Forelimb muscle (tissue), 1 donor: ENCODE results near the gene STRIP1. TPM values are rescaled to one million over a fixed set of nuclear protein-coding genes. Genes with fewer than 3 reads are reported as not detected.
"Not testable (repeated sequence)": the region's sequence is repeated elsewhere in the genome, so short reads cannot be mapped to it uniquely, and the experiment has no call there.

Source experiments
- DNase-seq: peaks from one replicate; pipeline ENCODE4 v3.0.0-alpha.2; 2013; ENCODE audit warnings: low read depth
- polyA plus RNA-seq: library from polyadenylated mRNA; unstranded; fragments of 120-200 nt; gene quantifications from one replicate; pipeline ENCODE4 v1.2.1, GENCODE V29; 2013; ENCODE audit not compliant: insufficient read length

The STRIP1 gene
- polyA plus RNA-seq, 1 donor: 30.5 TPM

DNA sequence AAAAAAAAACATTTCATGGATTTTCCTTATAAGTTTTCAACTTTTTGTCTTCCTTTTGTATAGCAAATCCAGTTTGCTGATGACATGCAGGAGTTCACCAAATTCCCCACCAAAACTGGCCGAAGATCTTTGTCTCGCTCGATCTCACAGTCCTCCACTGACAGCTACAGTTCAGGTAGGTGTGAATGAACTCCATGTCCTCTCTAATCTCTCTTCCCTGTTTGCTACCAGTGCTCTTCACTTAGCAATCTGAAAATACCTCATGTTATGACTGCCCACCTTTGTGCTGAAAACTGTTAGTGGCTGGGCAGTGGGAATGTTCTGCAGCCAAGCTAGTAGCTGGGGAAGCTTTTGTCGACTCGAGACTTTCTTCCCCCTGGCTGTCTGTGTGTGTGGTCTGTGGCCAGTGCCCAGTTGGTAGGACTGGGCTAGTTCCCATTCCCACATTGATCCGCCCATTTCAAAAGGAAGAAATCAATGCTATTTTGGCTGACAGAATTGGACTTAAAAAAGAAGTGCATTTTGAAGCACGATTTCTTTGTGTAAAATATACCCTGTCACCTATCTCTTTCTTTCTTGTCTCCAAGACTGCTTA lies 25.4 kb upstream of the STRIP1 start:
- no peak for DNase-seq

DNA sequence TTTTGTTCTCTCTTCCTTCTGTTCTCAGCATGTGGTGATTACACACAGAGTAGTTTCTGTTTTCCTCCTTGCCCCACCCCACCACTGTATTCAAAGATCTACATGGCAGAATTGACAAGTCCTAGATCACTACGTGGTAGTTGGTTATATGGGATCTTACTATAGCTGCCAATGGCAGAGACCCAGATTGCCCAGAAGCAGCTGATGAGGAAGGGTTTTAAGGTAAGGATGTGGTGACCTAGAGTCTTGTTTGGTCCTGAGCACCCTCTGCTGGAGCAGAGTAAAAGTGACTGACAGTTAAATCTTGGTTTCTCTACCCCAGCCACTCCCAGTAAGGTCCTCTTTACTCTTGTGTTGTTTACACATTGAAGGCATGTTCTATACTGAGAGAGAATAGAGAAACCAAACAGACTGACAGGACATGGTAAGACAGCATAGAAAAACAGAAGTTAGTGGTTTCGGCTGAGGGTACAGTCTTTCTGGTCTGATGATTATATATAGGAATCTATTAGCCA lies 22.8 kb upstream of the STRIP1 start:
- DNase-seq: no peak

- no peak for DNase-seq
Measured at GRCh38 chr1:110012100-110012780, 22.2 kb upstream of the STRIP1 start.

DNA sequence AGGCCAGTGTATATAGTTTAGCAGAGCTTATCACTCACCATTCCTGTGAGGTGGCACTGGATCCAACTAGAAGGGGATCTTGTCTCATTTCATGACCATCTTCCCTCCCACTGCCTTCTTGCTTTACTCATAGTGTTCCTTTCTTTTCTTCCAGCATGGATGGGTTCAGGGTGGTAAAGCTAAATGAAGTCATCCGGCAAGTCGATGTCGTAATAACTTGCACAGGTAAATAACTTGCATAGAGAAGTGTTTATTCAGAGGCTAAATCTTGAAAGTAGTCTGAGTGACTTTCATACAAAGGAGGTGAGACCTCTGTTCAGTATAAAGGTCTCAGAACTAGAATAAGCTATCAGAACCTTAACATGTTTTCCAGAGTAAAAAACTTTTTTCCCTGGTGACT lies 16.6 kb upstream of the STRIP1 start:
- DNase-seq: no peak

GRCh38 chr1:110018396-110018795 lies 16.0 kb upstream of the STRIP1 start:
- DNase-seq: no peak

GRCh38 chr1:110019770-110020169 lies 14.7 kb upstream of the STRIP1 start:
- DNase-seq: no peak

- DNase-seq: no peak
Measured at GRCh38 chr1:110021285-110021684, 13.1 kb upstream of the STRIP1 start.

DNA sequence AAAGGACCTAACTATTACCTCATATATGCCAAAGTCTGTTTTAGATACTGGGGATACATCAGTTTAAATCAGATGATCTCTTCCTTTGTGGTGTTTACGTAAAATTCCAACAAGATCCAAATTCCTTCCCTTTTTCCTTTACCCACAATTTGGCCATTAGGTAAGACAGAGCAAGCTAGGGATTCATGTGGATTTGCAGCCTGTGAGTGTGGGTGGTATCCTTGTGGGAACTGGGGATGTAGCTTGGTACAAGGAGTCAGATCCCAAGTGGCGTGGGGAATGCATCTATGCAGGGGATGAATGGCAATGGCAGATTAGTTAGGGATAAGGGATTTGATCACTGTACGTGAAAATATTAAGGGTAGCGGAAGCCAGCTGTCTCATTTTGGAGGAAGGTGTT lies 9.8 kb upstream of the STRIP1 start:
- DNase-seq: no peak

GRCh38 chr1:110030687-110031086 lies 3.7 kb upstream of the STRIP1 start:
- DNase-seq: not testable (repeated sequence)

DNA sequence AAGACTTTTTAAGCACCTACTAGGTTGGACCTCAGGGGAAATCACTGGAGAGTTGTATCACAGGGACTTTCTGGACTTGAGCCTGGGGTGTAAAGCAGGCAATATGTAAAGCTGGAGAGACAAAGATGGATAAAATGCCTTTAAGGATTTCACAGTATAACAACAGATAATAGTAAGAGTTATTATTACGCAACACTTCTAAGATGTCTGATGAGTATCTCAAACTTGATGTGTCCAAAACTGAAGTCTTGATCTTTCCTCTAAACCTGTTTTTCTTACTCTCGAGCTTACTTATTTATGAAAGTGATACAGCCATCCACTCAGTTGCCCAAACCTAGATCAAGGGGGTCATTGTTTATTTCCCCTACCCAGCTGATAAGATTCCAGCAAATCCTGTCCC lies 2.1 kb upstream of the STRIP1 start:
- DNase-seq: no peak

GRCh38 chr1:110033421-110033820 lies 1.0 kb upstream of the STRIP1 start:
- DNase-seq: no peak

- DNase-seq: no peak
Measured at GRCh38 chr1:110034040-110034450, 379 bp upstream of the STRIP1 start.

GRCh38 chr1:110035236-110035752 lies 870 bp downstream of the STRIP1 start:
- no peak for DNase-seq

DNA sequence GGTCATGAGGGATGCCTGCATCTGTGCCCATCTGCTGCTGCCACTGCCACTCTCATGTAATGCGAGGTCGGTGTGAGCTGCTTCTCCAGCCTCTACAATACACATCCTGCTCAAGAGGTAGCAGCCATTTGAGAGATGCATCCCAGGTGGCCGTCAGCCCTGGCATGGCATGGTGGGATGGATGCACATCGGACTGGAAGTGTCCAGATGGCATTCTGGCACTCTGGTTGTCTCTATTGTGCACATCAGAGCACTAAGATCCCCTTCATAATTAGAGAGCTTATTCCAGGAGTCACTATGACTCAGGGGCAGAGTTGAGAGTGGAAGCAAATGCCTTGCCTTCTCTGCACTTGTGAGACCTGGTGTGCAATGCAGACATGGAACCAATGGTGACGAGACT lies 3.8 kb downstream of the STRIP1 start:
- DNase-seq: no peak

- no peak for DNase-seq
Measured at GRCh38 chr1:110039641-110040040, 5.2 kb downstream of the STRIP1 start.

DNA sequence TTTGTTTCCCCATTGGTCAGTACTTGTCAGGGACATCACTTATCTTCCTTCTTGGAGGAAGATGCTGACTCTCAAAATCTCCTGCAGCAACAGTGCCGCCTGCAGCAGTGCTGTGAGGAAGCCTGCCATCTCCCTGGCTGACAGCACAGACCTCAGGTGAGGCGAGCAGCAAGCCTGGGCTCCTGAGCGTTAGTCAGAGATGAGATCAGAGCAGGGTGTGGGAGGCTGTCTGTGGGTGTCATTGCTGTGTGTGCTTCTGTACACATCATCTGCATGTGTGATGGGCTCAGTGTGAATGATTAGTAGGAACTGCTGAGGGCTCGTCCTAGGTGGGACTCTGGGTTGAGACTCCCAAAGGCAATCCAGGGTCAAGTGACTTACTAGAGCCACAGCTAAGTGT lies 6.1 kb downstream of the STRIP1 start:
- no peak for DNase-seq

DNA sequence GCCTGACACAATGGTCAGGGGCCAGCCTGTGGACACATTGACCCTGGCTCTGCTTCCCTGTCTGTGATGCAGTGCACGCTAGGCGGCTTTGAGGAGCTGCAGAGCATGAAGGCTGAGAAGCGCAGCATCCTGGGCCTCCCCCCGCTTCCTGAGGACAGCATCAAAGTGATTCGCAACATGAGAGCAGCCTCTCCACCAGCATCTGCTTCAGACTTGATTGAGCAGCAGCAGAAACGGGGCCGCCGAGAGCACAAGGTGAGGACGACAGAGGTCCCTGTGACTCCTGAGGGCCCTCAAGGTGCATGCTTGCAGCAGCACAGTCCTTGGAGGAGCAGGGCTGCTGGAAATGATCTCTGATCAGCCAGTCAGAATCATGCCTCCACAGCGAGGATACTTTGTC lies 8.6 kb downstream of the STRIP1 start:
- DNase-seq: no peak

GRCh38 chr1:110047463-110047862 lies 13.0 kb downstream of the STRIP1 start:
- DNase-seq: no peak

DNA sequence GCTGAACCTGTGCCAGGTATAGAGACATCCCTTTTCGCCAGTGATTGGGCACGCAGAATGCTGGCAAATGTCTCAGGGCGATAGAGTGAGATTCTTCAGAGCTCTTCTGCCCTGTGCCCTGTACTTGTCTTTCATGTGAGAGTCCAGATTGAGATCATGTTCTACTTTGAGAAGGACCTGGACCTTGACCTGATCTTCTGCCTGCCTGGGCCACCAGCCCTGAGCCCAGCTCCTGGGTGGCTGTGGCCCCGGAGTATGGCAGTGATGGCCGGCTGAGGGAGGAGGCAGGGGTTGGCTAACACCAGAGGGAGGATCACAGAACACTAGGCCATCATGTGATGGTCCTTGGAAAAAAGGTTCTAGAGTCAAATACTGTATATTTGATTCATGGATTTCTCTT lies 13.8 kb downstream of the STRIP1 start:
- no peak for DNase-seq

DNA sequence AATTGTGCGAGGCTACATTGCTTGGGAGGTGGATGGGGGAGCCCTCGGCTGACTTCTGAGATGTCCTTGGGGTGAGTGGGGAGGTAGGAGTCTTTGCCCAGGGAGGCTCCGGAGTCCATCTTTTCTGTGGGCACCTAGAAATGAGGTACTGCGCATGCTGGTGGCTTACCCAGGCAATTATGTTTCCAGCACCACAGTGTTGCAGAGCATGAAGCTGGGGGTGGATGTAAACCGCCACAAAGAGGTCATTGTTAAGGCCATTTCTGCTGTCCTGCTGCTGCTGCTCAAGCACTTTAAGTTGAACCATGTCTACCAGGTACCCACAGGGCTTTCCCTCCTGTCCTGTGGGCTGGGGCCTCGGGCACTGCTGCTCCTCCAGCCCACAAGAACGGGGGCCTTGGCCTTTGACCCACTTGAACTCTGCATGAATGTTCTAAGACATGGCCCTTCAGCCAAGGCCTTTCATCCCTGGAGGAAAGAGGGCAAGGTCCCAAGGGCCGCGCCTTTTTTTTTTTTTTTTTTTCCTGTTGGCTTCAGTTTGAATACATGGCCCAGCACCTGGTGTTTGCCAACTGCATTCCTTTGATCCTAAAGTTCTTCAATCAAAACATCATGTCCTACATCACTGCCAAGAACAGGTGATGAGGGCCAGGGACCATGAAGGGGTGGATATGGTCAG lies 14.6 kb downstream of the STRIP1 start:
- no peak for DNase-seq

DNA sequence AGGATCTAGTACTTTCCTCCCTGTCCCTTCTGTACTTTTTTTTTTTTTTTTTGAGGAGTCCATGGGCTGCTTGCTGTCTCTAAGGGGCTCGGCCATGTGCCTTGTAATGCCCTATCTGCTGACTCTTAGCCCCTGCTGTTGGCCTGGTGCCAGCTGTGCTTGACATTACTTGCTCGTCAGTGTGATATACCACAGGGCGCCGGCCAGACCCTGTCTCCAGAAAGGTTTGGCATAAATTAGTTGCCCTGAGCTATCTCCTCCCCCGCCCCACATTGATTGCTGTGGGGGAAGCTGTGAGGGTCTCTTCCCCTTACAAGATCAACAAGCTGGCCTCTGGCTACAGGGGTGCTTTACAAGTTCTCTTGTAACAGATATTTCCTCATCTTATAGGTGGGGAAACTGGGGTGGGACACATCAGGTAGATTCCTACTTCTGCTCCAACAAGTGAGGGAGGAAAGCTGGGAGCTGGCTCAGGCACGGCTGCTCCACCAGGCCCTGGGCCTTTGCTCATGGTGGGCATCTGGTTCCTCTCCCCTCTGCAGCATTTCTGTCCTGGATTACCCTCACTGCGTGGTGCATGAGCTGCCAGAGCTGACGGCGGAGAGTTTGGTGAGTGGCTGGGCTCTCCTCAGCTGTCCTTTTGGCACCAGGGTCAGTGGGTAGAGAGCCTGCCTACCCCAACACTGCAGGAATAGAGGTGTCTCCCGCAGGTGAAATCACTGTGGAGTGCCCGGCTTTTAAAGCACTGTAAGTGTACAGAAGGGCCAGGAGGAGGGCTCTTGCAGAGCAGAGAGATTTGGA lies 15.6 kb downstream of the STRIP1 start:
- no peak for DNase-seq
